ENCODE data around the gene PPP6C. TPM values are rescaled to one million over a fixed set of nuclear protein-coding genes. Genes with fewer than 3 reads are reported as not detected.

PPP6C gene
- total RNA-seq, 2 experiments from 2014 or later = 43.6 to 46.3 TPM

- Mint-ChIP-seq H3K27ac (no peak overlapping the region), H3K36me3 (ENCODE audit: low read depth) (peaks cover 24% of the 10 kb centered on the region), H3K4me1 (ENCODE audit: low read depth) (peaks cover 10% of the 10 kb centered on the region), H3K27me3 (ENCODE audit: low read depth) (no peaks in the 10 kb centered on the region), H3K9me3 (no peaks in the 10 kb centered on the region), H3K4me3 (no peak overlapping the region)
- no peak for DNase-seq
- CTCF ChIA-PET = interaction anchor here (0.6 to 0.8 kb wide), 3 partner anchors 12 to 25 kb away, joined by 3 to 7 read pairs (median 3); no protein-coding TSS in a partner anchor
- intact Hi-C loops (cut with micrococcal nuclease) = no loop called here
Observed at GRCh38 chr9:125150349-125151245, 39.0 kb downstream of the PPP6C start.

- H3K4me1 Mint-ChIP-seq (ENCODE audit: low read depth) = peaks cover 19% of the 10 kb centered on the region
- intact Hi-C loops (cut with micrococcal nuclease) = no loop called here
- no peaks in the 10 kb centered on the region for H3K27me3 Mint-ChIP-seq (ENCODE audit: low read depth)
- CTCF ChIA-PET = interaction anchor here (0.8 to 2.0 kb wide), 4 partner anchors 14 to 294 kb away, joined by 3 to 5 read pairs (median 4); partner anchors contain the start of gene WDR38
- no peak overlapping the region for H3K27ac Mint-ChIP-seq
- peaks cover 12% of the 10 kb centered on the region for H3K36me3 Mint-ChIP-seq (ENCODE audit: low read depth)
- H3K4me3 Mint-ChIP-seq = no peak overlapping the region
- no peaks in the 10 kb centered on the region for H3K9me3 Mint-ChIP-seq
- DNase-seq = no peak
Observed at GRCh38 chr9:125147401-125147951, 42.1 kb downstream of the PPP6C start.

DNA sequence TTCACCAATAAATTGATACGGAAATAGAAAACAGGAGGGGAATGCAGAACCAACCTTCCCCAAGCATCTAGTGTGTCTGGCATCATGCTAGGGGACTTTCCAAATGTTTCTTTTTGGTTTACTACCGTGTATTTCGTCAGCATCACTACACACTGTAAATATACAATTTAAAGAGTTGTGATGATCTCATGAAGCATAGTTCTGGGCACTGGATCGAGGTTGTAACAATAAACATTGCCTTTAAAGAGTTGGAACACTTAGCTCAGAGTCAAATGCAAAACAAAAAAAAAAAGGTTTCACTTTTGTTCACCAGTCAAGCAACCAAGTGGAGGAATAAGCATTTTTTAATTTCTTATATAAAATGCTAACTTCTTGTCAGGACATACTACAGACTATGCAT is 43.4 kb downstream of the PPP6C start:
- H3K27ac Mint-ChIP-seq = no peak overlapping the region
- H3K4me1 Mint-ChIP-seq (ENCODE audit: low read depth) = peaks cover 29% of the 10 kb centered on the region
- H3K27me3 Mint-ChIP-seq (ENCODE audit: low read depth) = no peaks in the 10 kb centered on the region
- CTCF ChIA-PET = interaction anchor here (0.5 to 1.7 kb wide), 4 partner anchors 20 to 205 kb away, joined by 3 to 7 read pairs (median 4); no protein-coding TSS in a partner anchor
- no peak overlapping the region for H3K4me3 Mint-ChIP-seq
- intact Hi-C loops (cut with micrococcal nuclease) = no loop called here
- DNase-seq = no peak
- no peaks in the 10 kb centered on the region for H3K9me3 Mint-ChIP-seq
- H3K36me3 Mint-ChIP-seq (ENCODE audit: low read depth) = peaks cover 6% of the 10 kb centered on the region

DNA sequence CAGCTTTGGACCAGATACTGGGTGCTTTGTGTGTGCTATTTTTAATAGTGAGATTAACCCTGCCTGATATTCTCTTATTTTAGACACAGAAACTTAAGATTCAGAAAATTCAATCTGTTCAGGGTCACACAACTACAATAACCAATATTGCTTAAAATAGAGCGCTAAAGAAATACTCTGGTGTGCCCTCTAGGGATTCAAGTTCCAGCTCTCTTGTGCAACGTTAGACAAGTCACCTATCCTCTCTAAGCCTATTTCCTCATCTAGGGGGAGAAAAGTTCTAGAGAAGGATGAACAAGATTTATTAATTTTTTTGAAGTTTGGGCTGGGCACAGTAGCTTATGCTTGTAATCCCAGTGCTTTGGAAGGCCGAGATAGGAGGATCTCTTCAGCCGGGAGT is 44.2 kb downstream of the PPP6C start:
- intact Hi-C loops (cut with micrococcal nuclease) = no loop called here
- H3K27ac Mint-ChIP-seq = no peak overlapping the region
- no peak for DNase-seq
- H3K9me3 Mint-ChIP-seq = no peaks in the 10 kb centered on the region
- H3K27me3 Mint-ChIP-seq (ENCODE audit: low read depth) = no peaks in the 10 kb centered on the region
- CTCF ChIA-PET = no interaction called here
- H3K4me1 Mint-ChIP-seq (ENCODE audit: low read depth) = peaks cover 31% of the 10 kb centered on the region
- H3K36me3 Mint-ChIP-seq (ENCODE audit: low read depth) = peaks cover 3% of the 10 kb centered on the region
- no peak overlapping the region for H3K4me3 Mint-ChIP-seq

- CTCF ChIA-PET = interaction anchor here (0.6 to 2.5 kb wide), 18 partner anchors 18 to 368 kb away, joined by 3 to 9 read pairs (median 3); partner anchors contain the start of genes GOLGA1 and WDR38
- Mint-ChIP-seq H3K27ac (peak within 1 kb of the TSS; percentile 58), H3K36me3 (ENCODE audit: low read depth) (peaks cover 8% of the 10 kb centered on the region), H3K4me1 (ENCODE audit: low read depth) (peaks cover 40% of the 10 kb centered on the region), H3K4me3 (peak within 1 kb of the TSS; percentile 82), H3K27me3 (ENCODE audit: low read depth) (no peaks in the 10 kb centered on the region), H3K9me3 (no peaks in the 10 kb centered on the region)
- DNase-seq = peak; percentile 100
- intact Hi-C loops (cut with micrococcal nuclease) = loop anchor here (1.0 to 2.0 kb wide), 10 partner anchors 9 to 369 kb away; partner anchors contain the start of genes ARPC5L, GAPVD1 and GOLGA1
Observed at GRCh38 chr9:125143377-125144090, 46.1 kb downstream of the PPP6C start, which contains the start of gene SCAI. TSS of gene SCAI (minus strand) at chr9:125143528. CDS start at chr9:125143437, 91 bp downstream.

- Mint-ChIP-seq H3K4me3 (peak overlapping the region; percentile 82), H3K4me1 (ENCODE audit: low read depth) (peaks cover 40% of the 10 kb centered on the region), H3K27me3 (ENCODE audit: low read depth) (no peaks in the 10 kb centered on the region), H3K27ac (peak overlapping the region; percentile 32), H3K36me3 (ENCODE audit: low read depth) (peaks cover 8% of the 10 kb centered on the region), H3K9me3 (no peaks in the 10 kb centered on the region)
- DNase-seq = peak; percentile 31
- intact Hi-C loops (cut with micrococcal nuclease) = loop anchor here (1.0 to 2.0 kb wide), 10 partner anchors 8 to 368 kb away; partner anchors contain the start of genes ARPC5L, GAPVD1 and GOLGA1
- CTCF ChIA-PET = interaction anchor here (0.6 to 2.5 kb wide), 12 partner anchors 9 to 371 kb away, joined by 3 to 9 read pairs (median 4); partner anchors contain the start of genes NR6A1 and WDR38
Observed at GRCh38 chr9:125142560-125143376, 46.8 kb downstream of the PPP6C start.

DNA sequence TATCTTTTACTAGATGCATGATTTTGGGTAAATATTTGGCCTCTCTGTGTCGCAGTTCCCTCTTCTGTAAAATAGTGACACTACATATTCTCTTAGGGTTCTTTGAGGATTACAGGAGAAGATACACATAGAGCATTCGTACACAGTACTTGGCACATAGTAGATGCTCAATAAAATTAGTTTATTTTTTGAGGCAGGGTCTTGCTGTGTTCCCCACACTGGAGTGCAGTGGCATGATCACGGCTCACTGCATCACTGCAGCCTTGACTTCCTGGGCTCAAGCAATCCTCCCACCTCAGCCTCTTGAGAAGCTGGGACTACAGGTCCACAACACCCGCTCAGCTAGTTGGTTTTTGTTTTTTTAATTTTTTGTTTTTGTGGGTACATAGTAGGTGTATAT is 47.9 kb downstream of the PPP6C start:
- H3K9me3 Mint-ChIP-seq = no peaks in the 10 kb centered on the region
- CTCF ChIA-PET = interaction anchor here (1.0 to 1.8 kb wide), 4 partner anchors 8 to 370 kb away, joined by 3 to 7 read pairs (median 6); partner anchors contain the start of gene NR6A1

DNA sequence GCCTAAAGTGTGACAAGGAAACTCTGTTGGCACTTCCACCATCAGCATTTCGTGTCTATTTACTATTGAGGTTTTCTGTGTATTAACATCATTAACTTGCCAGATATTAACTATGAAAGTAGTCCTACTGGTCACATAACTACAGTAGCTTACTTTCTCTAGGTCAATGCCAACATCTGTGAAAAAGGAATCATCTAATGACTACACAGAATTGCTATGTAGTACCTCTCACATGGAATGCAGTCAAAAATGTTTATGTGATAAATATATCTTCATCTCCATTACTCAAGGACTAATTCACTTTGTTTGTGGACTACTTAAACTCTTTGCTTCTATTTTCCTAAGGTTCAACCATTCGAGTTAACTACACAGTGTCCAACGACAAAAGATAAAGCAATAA is 48.4 kb downstream of the PPP6C start:
- DNase-seq = no peak
- Mint-ChIP-seq H3K4me1 (ENCODE audit: low read depth) (peaks cover 35% of the 10 kb centered on the region), H3K36me3 (ENCODE audit: low read depth) (peaks cover 8% of the 10 kb centered on the region), H3K4me3 (no peak overlapping the region), H3K27ac (no peak overlapping the region), H3K27me3 (ENCODE audit: low read depth) (no peaks in the 10 kb centered on the region), H3K9me3 (no peaks in the 10 kb centered on the region)
- intact Hi-C loops (cut with micrococcal nuclease) = no loop called here
- CTCF ChIA-PET = interaction anchor here (0.6 to 1.8 kb wide), 2 partner anchors 15 to 204 kb away, joined by 7 read pairs; no protein-coding TSS in a partner anchor

More for the DNA sequence above, 47.9 kb downstream of the PPP6C start:
- DNase-seq = no peak
- Mint-ChIP-seq H3K27me3 (ENCODE audit: low read depth) (no peaks in the 10 kb centered on the region), H3K4me3 (peak overlapping the region; percentile 82), H3K36me3 (ENCODE audit: low read depth) (peaks cover 8% of the 10 kb centered on the region), H3K4me1 (ENCODE audit: low read depth) (peaks cover 38% of the 10 kb centered on the region), H3K27ac (no peak overlapping the region)
- intact Hi-C loops (cut with micrococcal nuclease) = loop anchor here (2.0 kb wide), 1 partner anchor 49 kb away; no protein-coding TSS in a partner anchor

DNA sequence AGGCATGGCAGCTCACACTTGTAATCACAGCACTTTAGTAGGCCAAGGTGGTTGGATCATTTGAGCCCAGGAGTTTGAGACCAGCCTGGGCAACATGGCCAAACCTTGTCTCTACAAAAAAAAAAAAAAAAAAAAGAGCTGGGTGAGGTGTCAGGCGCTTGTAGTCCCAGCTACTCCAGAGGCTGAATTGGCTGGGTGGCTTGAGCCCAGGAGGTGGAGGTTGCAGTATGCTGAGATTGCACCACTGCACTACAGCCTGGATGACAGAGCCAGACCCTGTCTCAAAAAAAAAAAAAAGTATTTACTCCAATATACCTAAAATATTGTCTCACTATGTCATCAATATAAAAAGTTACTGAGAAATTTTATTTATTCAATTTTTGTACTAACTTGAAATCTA is 49.0 kb downstream of the PPP6C start:
- Mint-ChIP-seq H3K27me3 (ENCODE audit: low read depth) (no peaks in the 10 kb centered on the region), H3K4me3 (no peak overlapping the region), H3K27ac (no peak overlapping the region), H3K9me3 (no peaks in the 10 kb centered on the region), H3K4me1 (ENCODE audit: low read depth) (peaks cover 32% of the 10 kb centered on the region), H3K36me3 (ENCODE audit: low read depth) (peaks cover 9% of the 10 kb centered on the region)
- CTCF ChIA-PET = interaction anchor here (0.6 to 0.7 kb wide), 2 partner anchors 16 to 205 kb away, joined by 5 to 7 read pairs; no protein-coding TSS in a partner anchor
- intact Hi-C loops (cut with micrococcal nuclease) = no loop called here
- DNase-seq = no peak

- H3K4me3 Mint-ChIP-seq = no peak overlapping the region
- peaks cover 3% of the 10 kb centered on the region for H3K9me3 Mint-ChIP-seq
- no peaks in the 10 kb centered on the region for H3K27me3 Mint-ChIP-seq (ENCODE audit: low read depth)
- DNase-seq = no peak
- intact Hi-C loops (cut with micrococcal nuclease) = no loop called here
- no peak overlapping the region for H3K27ac Mint-ChIP-seq
- CTCF ChIA-PET = no interaction called here
- peaks cover 9% of the 10 kb centered on the region for H3K36me3 Mint-ChIP-seq (ENCODE audit: low read depth)
- peaks cover 45% of the 10 kb centered on the region for H3K4me1 Mint-ChIP-seq (ENCODE audit: low read depth)
Observed at GRCh38 chr9:125137200-125137599, 52.4 kb downstream of the PPP6C start.

- H3K9me3 Mint-ChIP-seq = peaks cover 3% of the 10 kb centered on the region
Observed at GRCh38 chr9:125134976-125135375, 54.6 kb downstream of the PPP6C start.

More at GRCh38 chr9:125134976-125135375, 54.6 kb downstream of the PPP6C start:
- CTCF ChIA-PET = no interaction called here
- intact Hi-C loops (cut with micrococcal nuclease) = loop anchor here (1.0 to 5.0 kb wide), 5 partner anchors 8 to 386 kb away; partner anchors contain the start of gene SCAI
- Mint-ChIP-seq H3K27ac (no peak overlapping the region), H3K4me1 (ENCODE audit: low read depth) (peaks cover 42% of the 10 kb centered on the region), H3K36me3 (ENCODE audit: low read depth) (peaks cover 8% of the 10 kb centered on the region), H3K4me3 (no peak overlapping the region), H3K27me3 (ENCODE audit: low read depth) (no peaks in the 10 kb centered on the region)
- DNase-seq = no peak
